Liver (tissue), 9 donors: Measurements from ENCODE around the gene CDH4. TPM values are rescaled to one million over a fixed set of nuclear protein-coding genes. Genes with fewer than 3 reads are reported as not detected.

ENCODE experiments used
- DNase-seq: peaks from one replicate; pipeline ENCODE4 v3.0.0-alpha.2; 2017; ENCODE audit warnings: low spot score
- H3K27ac ChIP-seq, 2 donors: one replicate each; pipeline ENCODE4 v1.7.0; 2013; ENCODE audit warnings: inconsistent platforms in 2 of 2, low read length in 2 of 2, control low read depth in 1 of 2, low read depth in 1 of 2, mild to moderate bottlenecking in 1 of 2
- H3K27me3 ChIP-seq, 4 donors: one replicate each; pipeline versions ENCODE4 v1.6.1 to v1.7.0; 2013; ENCODE audit warnings: low read length in 3 of 4, inconsistent platforms in 1 of 4, mild to moderate bottlenecking in 1 of 4, moderate library complexity in 1 of 4; ENCODE audit not compliant: control insufficient read depth in 4 of 4, insufficient read depth in 4 of 4
- H3K36me3 ChIP-seq, 4 donors: one replicate each; pipeline versions ENCODE4 v1.6.1 to v1.7.0; 2013; ENCODE audit warnings: low read length in 3 of 4, mild to moderate bottlenecking in 3 of 4, low read depth in 1 of 4, moderate library complexity in 1 of 4; ENCODE audit not compliant: control insufficient read depth in 4 of 4, insufficient read depth in 3 of 4
- H3K4me1 ChIP-seq, 4 donors: one replicate each; pipeline versions ENCODE4 v1.6.1 to v1.7.0; 2013; ENCODE audit warnings: low read length in 3 of 4, mild to moderate bottlenecking in 3 of 4, moderate library complexity in 1 of 4; ENCODE audit not compliant: control insufficient read depth in 4 of 4, insufficient read depth in 4 of 4
- H3K4me3 ChIP-seq, 3 donors: one replicate each; pipeline versions ENCODE4 v1.6.1 to v1.7.0; 2013; ENCODE audit warnings: low read length in 3 of 3, control low read depth in 1 of 3, low read depth in 1 of 3, mild to moderate bottlenecking in 1 of 3
- H3K9ac ChIP-seq, 2 donors: one replicate each; pipeline ENCODE4 v1.7.0; 2013; ENCODE audit warnings: low read length in 2 of 2, mild to moderate bottlenecking in 2 of 2, moderate library complexity in 2 of 2, control low read depth in 1 of 2, low read depth in 1 of 2
- H3K9me3 ChIP-seq, 4 donors: one replicate each; pipeline versions ENCODE4 v1.6.1 to v1.7.0; 2013; ENCODE audit warnings: low read length in 3 of 4; ENCODE audit not compliant: control insufficient read depth in 4 of 4
- ATF3 ChIP-seq: IDR thresholded peaks from 2 replicates; pipeline ENCODE4 v1.6.1; 2016; ENCODE audit warnings: antibody characterized with exemption
- EGR1 ChIP-seq, 2 donors: IDR thresholded peaks; 2 replicates each; pipeline ENCODE4 v1.6.1; 2016 to 2018; ENCODE audit warnings: antibody characterized with exemption in 2 of 2, low read depth in 2 of 2
- FOXA2 ChIP-seq: IDR thresholded peaks from 2 replicates; pipeline ENCODE4 v1.6.1; 2016; ENCODE audit warnings: antibody characterized with exemption
- GABPA ChIP-seq, 2 donors: IDR thresholded peaks in 1 of 2; conservative IDR thresholded peaks in 1 of 2; 2 replicates each; pipeline ENCODE4 v1.6.1; 2016; ENCODE audit warnings: antibody characterized with exemption in 2 of 2, mild to moderate bottlenecking in 1 of 2, moderate library complexity in 1 of 2
- HNF4A ChIP-seq, 2 donors: conservative IDR thresholded peaks; 2 replicates each; pipeline ENCODE4 v1.6.1; 2016; ENCODE audit warnings: antibody characterized with exemption in 2 of 2, mild to moderate bottlenecking in 2 of 2
- JUND ChIP-seq, 2 donors: IDR thresholded peaks; 2 replicates each; pipeline ENCODE4 v1.6.1; 2016; ENCODE audit warnings: antibody characterized with exemption in 2 of 2
- MAX ChIP-seq: IDR thresholded peaks from 2 replicates; pipeline ENCODE4 v1.6.1; 2016; ENCODE audit warnings: antibody characterized with exemption
- REST ChIP-seq: IDR thresholded peaks from 2 replicates; pipeline ENCODE4 v1.6.1; 2016; ENCODE audit warnings: antibody characterized with exemption, mild to moderate bottlenecking
- RXRA ChIP-seq, 2 donors: IDR thresholded peaks; 2 replicates each; pipeline ENCODE4 v1.6.1; 2017 to 2018; ENCODE audit warnings: antibody characterized with exemption in 2 of 2, mild to moderate bottlenecking in 1 of 2
- TAF1 ChIP-seq: conservative IDR thresholded peaks from 2 replicates; pipeline ENCODE4 v1.6.1; 2016; ENCODE audit warnings: antibody characterized with exemption, mild to moderate bottlenecking
- WGBS: extraction: QIAGEN DNeasy Blood & Tissue Kit; methylation state at CpG from one replicate; pipeline ENCODE4 v1.1.7; 2013; 5-methylcytosine and 5-hydroxymethylcytosine counted together
- polyA plus RNA-seq, 2 donors: library from polyadenylated mRNA; stranded (reverse) in 1 of 2; unstranded in 1 of 2; fragments of 200-250 nt in 1 of 2; fragments of >200 nt in 1 of 2; fragmentation: Nextera tagmentation in 1 of 2; extraction: Ambion mirVana in 1 of 2; gene quantifications; one replicate each; pipeline versions ENCODE4 v1.2.1 to v1.2.3, GENCODE V29; 2013 to 2015
- total RNA-seq, 2 donors: library from RNA; depleted of rRNA; stranded (reverse); fragments of >200 nt; gene quantifications; one replicate each; pipeline ENCODE4 v1.2.3, GENCODE V29; 2014
- donor health status: healthy.
- donor health status: healthy.
- donor health status: healthy.
- donor health status: healthy.
- donor health status: healthy.

The CDH4 gene
- total and polyA plus RNA-seq, 4 donors, result 0.03 to 0.25 (median 0.19) TPM; not detected in 1

GRCh38 chr20:61436283-61436666 is 184.2 kb downstream of the CDH4 start:
- Histone ChIP-seq H3K27me3 (peaks cover 0 to 9% (median 0%) of the 10 kb centered on the region in 4 donors), H3K27ac (no peak overlapping the region), H3K9ac (no peak overlapping the region), H3K36me3 (peaks cover 0 to 2% (median 0%) of the 10 kb centered on the region in 4 donors), H3K4me3 (no peak overlapping the region), H3K4me1 (no peaks in the 10 kb centered on the region), H3K9me3 (no peaks in the 10 kb centered on the region)
- no peak for DNase-seq
- WGBS, result 60% methylated on average over 2 of the region's 2 CpGs
- no peak for TF ChIP-seq MAX

GRCh38 chr20:61436667-61437279 is 184.7 kb downstream of the CDH4 start:
- 40% methylated on average over 8 of the region's 8 CpGs for WGBS
- no peak for DNase-seq
- no peak overlapping the region for H3K9ac ChIP-seq
- H3K4me1 ChIP-seq, result no peaks in the 10 kb centered on the region
- H3K27ac ChIP-seq, result no peak overlapping the region
- TF ChIP-seq EGR1 (IDR thresholded peaks at IDR 0.05; ENCODE audit: low read depth in 2 of 2), result no peak
- no peak for TF ChIP-seq ATF3
- TF ChIP-seq GABPA (IDR thresholded peaks at IDR 0.05 in 1 of 2, conservative IDR thresholded peaks at IDR 0.05 in 1 of 2), result no peak
- TF ChIP-seq FOXA2, result no peak
- TF ChIP-seq JUND (IDR thresholded peaks at IDR 0.05), result no peak
- TF ChIP-seq TAF1, result no peak
- no peak overlapping the region for H3K4me3 ChIP-seq
- H3K36me3 ChIP-seq, result peaks cover 0 to 2% (median 0%) of the 10 kb centered on the region in 4 donors
- H3K9me3 ChIP-seq, result no peaks in the 10 kb centered on the region
- H3K27me3 ChIP-seq, result peaks cover 0 to 9% (median 0%) of the 10 kb centered on the region in 4 donors

DNA sequence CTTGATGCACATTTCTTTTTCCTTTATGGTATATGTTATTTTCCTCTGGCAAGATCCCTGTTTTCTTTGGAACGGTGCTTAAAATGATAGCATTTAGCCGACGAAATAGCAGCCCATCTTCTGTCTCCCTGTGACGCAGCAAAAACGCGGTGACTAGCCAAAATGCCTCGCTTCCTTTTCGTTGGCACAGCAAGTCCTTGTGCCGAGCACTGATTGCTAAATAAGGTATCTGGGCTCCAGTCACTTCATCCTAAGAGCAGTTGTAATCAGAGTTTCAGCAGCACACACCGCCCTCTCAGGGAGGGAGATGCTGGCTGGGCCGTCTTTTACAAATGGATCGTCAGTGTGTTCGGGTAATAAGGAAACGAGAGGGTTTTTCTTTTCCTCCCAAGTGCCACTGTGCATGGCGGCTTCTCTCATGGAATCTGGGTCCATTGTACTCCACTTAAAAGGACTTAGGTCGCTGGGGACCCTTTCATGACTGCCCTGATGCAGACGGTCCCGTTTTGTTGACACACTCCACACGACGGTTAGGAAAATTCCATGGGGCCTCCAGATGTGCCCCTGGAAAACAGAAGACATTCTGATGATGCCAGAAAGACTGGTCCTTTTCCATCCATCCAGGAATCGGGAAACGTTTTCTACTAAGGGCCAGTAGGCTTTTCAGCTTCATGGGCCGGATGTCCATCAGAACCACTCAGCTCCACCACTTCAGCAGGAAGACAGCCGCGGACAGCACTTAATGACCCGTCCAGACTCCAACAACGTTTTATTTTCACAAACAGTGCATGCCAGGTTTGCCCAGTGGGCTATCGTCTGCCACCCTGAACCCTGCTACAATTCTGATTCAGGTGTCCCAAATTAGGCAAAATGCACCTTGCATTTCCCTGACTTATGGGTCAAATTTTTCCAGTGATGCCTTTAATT is 185.5 kb downstream of the CDH4 start:
- Histone ChIP-seq H3K9ac (no peak overlapping the region), H3K27ac (no peak overlapping the region), H3K27me3 (peaks cover 0 to 9% (median 0%) of the 10 kb centered on the region in 4 donors), H3K4me3 (no peak overlapping the region), H3K4me1 (no peaks in the 10 kb centered on the region), H3K36me3 (peaks cover 0 to 2% (median 0%) of the 10 kb centered on the region in 4 donors), H3K9me3 (no peaks in the 10 kb centered on the region)
- no peak for DNase-seq
- 39% methylated on average over 28 of the region's 28 CpGs for WGBS
- TF ChIP-seq TAF1 (no peak), FOXA2 (no peak), ATF3 (no peak), REST (no peak), RXRA (IDR thresholded peaks at IDR 0.05) (no peak), HNF4A (conservative IDR thresholded peaks at IDR 0.05) (no peak)
